ENCODE measurements around the gene COPA. TPM values are rescaled to one million over a fixed set of nuclear protein-coding genes. Genes with fewer than 3 reads are reported as not detected.

COPA gene
- total RNA-seq, 1 donor from 2014 or later = 180 TPM

- no peak for DNase-seq (ENCODE audit: low spot score in 2 of 2, unreplicated experiment in 2 of 2)
- Mint-ChIP-seq H3K27me3 (ENCODE audit: low read depth) (peaks cover 14% of the 10 kb centered on the region), H3K9me3 (no peaks in the 10 kb centered on the region), H3K27ac (peak overlapping the region; percentile 100), H3K4me3 (peak overlapping the region; percentile 99), H3K4me1 (peaks cover 52% of the 10 kb centered on the region), H3K36me3 (peaks cover 5% of the 10 kb centered on the region)
- TF ChIP-seq, protein P1, sequence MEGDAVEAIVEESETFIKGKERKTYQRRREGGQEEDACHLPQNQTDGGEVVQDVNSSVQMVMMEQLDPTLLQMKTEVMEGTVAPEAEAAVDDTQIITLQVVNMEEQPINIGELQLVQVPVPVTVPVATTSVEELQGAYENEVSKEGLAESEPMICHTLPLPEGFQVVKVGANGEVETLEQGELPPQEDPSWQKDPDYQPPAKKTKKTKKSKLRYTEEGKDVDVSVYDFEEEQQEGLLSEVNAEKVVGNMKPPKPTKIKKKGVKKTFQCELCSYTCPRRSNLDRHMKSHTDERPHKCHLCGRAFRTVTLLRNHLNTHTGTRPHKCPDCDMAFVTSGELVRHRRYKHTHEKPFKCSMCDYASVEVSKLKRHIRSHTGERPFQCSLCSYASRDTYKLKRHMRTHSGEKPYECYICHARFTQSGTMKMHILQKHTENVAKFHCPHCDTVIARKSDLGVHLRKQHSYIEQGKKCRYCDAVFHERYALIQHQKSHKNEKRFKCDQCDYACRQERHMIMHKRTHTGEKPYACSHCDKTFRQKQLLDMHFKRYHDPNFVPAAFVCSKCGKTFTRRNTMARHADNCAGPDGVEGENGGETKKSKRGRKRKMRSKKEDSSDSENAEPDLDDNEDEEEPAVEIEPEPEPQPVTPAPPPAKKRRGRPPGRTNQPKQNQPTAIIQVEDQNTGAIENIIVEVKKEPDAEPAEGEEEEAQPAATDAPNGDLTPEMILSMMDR (IDR thresholded peaks at IDR 0.05; ENCODE audit: unreplicated experiment) = no peak
These were observed 81.5 kb downstream of the COPA start for GRCh38 chr1:160261556-160261892.

- no peaks in the 10 kb centered on the region for H3K9me3 Mint-ChIP-seq
- H3K36me3 Mint-ChIP-seq = peaks cover 5% of the 10 kb centered on the region
- peaks cover 58% of the 10 kb centered on the region for H3K4me1 Mint-ChIP-seq
- peak overlapping the region; percentile 100 for H3K27ac Mint-ChIP-seq
- peak overlapping the region; percentile 99 for H3K4me3 Mint-ChIP-seq
- no peak for DNase-seq (ENCODE audit: low spot score in 2 of 2, unreplicated experiment in 2 of 2)
- TF ChIP-seq, protein P1 (IDR thresholded peaks at IDR 0.05; ENCODE audit: unreplicated experiment) = no peak
- peaks cover 8% of the 10 kb centered on the region for H3K27me3 Mint-ChIP-seq (ENCODE audit: low read depth)
These were observed 82.4 kb downstream of the COPA start for GRCh38 chr1:160260406-160261382.

DNA sequence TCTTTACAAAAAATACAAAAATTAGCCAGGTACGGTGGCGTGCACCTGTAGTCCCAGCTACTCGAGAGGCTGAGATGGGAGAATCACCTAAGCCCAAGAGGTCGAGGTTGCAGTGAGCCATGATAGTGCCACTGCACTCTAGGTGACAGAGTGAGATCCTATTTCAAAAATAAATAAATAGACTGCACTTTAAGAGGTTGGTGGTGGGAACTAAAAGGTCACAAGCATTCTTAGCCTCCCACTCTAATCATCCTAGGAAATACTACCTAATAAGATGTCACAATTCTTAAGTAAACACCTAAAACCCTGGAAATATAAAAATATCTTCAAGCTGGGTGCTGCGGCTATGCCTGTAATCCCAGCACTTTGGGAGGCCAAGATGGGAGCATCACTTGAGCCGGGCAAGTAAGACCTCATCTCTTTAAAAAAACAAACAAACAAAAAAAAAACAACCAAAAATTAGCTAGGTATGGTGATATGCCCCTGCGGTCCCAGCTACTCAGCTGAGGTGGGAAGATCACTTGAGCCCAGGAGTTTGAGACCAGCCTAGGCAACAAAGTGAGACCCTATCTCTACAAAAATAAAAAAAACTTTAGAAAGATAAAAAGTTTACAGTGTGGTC lies 84.8 kb downstream of the COPA start:
- no peak for DNase-seq (ENCODE audit: low spot score in 2 of 2, unreplicated experiment in 2 of 2)
- Mint-ChIP-seq H3K27me3 (ENCODE audit: low read depth) (no peaks in the 10 kb centered on the region), H3K4me3 (no peak overlapping the region), H3K9me3 (no peaks in the 10 kb centered on the region), H3K36me3 (peaks cover 5% of the 10 kb centered on the region), H3K27ac (peak overlapping the region; percentile 89), H3K4me1 (peaks cover 59% of the 10 kb centered on the region)
- TF ChIP-seq, protein P1 (IDR thresholded peaks at IDR 0.05; ENCODE audit: unreplicated experiment) = no peak

DNA sequence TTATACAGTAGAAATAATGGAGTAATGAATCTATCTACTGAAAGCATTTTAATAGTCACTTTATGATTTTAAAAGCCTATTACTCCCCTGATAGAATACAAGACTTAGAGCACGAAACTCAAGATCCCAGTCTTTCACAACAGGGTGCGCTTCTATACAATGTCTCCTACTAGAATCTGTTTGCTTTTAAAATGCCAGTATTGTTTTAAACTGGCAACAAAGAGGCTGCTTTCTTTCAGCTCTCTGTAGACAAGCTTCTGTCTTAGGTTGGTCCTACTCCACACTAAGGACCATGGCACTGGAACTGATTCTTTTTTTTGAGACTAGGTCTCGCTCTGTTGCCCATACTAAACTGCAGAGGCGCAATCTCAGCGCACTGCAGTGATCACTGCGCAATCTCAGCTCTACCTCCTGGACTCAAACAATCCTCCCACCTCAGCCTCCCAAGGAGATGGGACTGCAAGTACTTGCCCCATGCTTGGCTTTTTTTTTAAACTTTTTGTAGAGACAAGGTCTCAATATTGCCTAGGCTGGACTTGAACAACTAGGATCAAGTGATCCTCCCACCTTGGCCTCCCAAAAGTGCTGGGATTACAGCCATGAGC lies 85.5 kb downstream of the COPA start:
- Mint-ChIP-seq H3K27me3 (ENCODE audit: low read depth) (no peaks in the 10 kb centered on the region), H3K4me3 (no peak overlapping the region), H3K4me1 (peaks cover 58% of the 10 kb centered on the region), H3K27ac (peak overlapping the region; percentile 25), H3K9me3 (no peaks in the 10 kb centered on the region), H3K36me3 (peaks cover 10% of the 10 kb centered on the region)
- no peak for DNase-seq (ENCODE audit: low spot score in 2 of 2, unreplicated experiment in 2 of 2)
- TF ChIP-seq, protein P1 (IDR thresholded peaks at IDR 0.05; ENCODE audit: unreplicated experiment) = no peak

GRCh38 chr1:160256396-160257046 lies 86.5 kb downstream of the COPA start:
- Mint-ChIP-seq H3K4me3 (peak overlapping the region; percentile 12), H3K27me3 (ENCODE audit: low read depth) (no peaks in the 10 kb centered on the region), H3K36me3 (peaks cover 13% of the 10 kb centered on the region), H3K9me3 (no peaks in the 10 kb centered on the region), H3K27ac (peak overlapping the region; percentile 88), H3K4me1 (peaks cover 64% of the 10 kb centered on the region)
- TF ChIP-seq, protein P1 (IDR thresholded peaks at IDR 0.05; ENCODE audit: unreplicated experiment) = no peak
- DNase-seq (ENCODE audit: low spot score in 2 of 2, unreplicated experiment in 2 of 2) = no peak

Data from mesothelial cell of epicardium (in vitro differentiated cells).